Activated B cell treated with CpG ODN at 0.5 μM for 24 hours (primary cell): ENCODE results near the gene CHCHD6. TPM values are rescaled to one million over a fixed set of nuclear protein-coding genes. Genes with fewer than 3 reads are reported as not detected.

ENCODE experiments used
- ATAC-seq: fragments of 200-7000 bp; cut with Tn5 transposase; one replicate; pipeline ENCODE4 v1.10.0; 2021; ENCODE audit warnings: low read depth, mild to moderate bottlenecking, moderate library complexity
- CTCF ChIA-PET: fragments of 350-600 bp; sonication (Branson Sonifier 250); formaldehyde crosslinking; loops from one replicate; lab custom pipeline; 2021; ENCODE audit warnings: antibody characterized with exemption; lab: Charles Lee
- POLR2A ChIA-PET: fragments of 350-600 bp; sonication (Branson Sonifier 250); formaldehyde crosslinking; loops from one replicate; lab custom pipeline; 2021; ENCODE audit warnings: antibody characterized with exemption; lab: Charles Lee
- DNase-seq: peaks from one replicate; pipeline ENCODE4 v3.0.0; 2022
- H3K27ac Mint-ChIP-seq: one replicate; pipeline ENCODE4 v1.8.0; 2020; ENCODE audit warnings: mixed read lengths
- H3K27me3 Mint-ChIP-seq: one replicate; pipeline ENCODE4 v1.8.0; 2021; ENCODE audit warnings: mixed read lengths
- H3K36me3 Mint-ChIP-seq: one replicate; pipeline ENCODE4 v1.8.0; 2021; ENCODE audit warnings: low read depth, mixed read lengths
- H3K4me1 Mint-ChIP-seq: one replicate; pipeline ENCODE4 v1.8.0; 2021; ENCODE audit warnings: mixed read lengths
- H3K4me3 Mint-ChIP-seq: one replicate; pipeline ENCODE4 v1.8.0; 2020; ENCODE audit warnings: mild to moderate bottlenecking, mixed read lengths
- H3K9me3 Mint-ChIP-seq: one replicate; pipeline ENCODE4 v1.8.0; 2020; ENCODE audit warnings: mixed read lengths
- CTCF ChIP-seq: fragments of 200-600 bp; IDR thresholded peaks from one replicate; pipeline ENCODE4 v1.8.0; 2022; ENCODE audit warnings: antibody characterized with exemption, mild to moderate bottlenecking
- intact Hi-C: fragments of 100-400 bp; cut with micrococcal nuclease; formaldehyde crosslinking; loops from one replicate; pipeline ENCODE4 v1.15.1; 2024
- total RNA-seq: library from RNA; stranded (reverse); gene quantifications from 2 replicates; pipeline ENCODE4 v1.2.3, GENCODE V29; 2022

The CHCHD6 gene
- total RNA-seq, 1 donor from 2014 or later = 10.0 TPM

- no peaks in the 10 kb centered on the region for H3K9me3 Mint-ChIP-seq
- H3K4me1 Mint-ChIP-seq = no peaks in the 10 kb centered on the region
- no peak overlapping the region for H3K27ac Mint-ChIP-seq
- no peak overlapping the region for H3K4me3 Mint-ChIP-seq
- no peak for DNase-seq
- intact Hi-C loops = no loop called here
- H3K27me3 Mint-ChIP-seq = no peaks in the 10 kb centered on the region
- POLR2A ChIA-PET = no interaction called here
- peaks cover 9% of the 10 kb centered on the region for H3K36me3 Mint-ChIP-seq
- ATAC-seq = no peak
- no peak for TF ChIP-seq CTCF
- CTCF ChIA-PET = no interaction called here
These were observed 298.4 kb downstream of the CHCHD6 start for GRCh38 chr3:127002195-127003174.

- H3K4me1 Mint-ChIP-seq = no peaks in the 10 kb centered on the region
- H3K4me3 Mint-ChIP-seq = no peak overlapping the region
- H3K27me3 Mint-ChIP-seq = no peaks in the 10 kb centered on the region
- H3K27ac Mint-ChIP-seq = no peak overlapping the region
- intact Hi-C loops = no loop called here
- POLR2A ChIA-PET = no interaction called here
- ATAC-seq (no peak), DNase-seq (no peak)
- H3K36me3 Mint-ChIP-seq = peaks cover 7% of the 10 kb centered on the region
- TF ChIP-seq CTCF = no peak
- CTCF ChIA-PET = no interaction called here
- no peaks in the 10 kb centered on the region for H3K9me3 Mint-ChIP-seq
These were observed 299.1 kb downstream of the CHCHD6 start for GRCh38 chr3:127003175-127003555.

- DNase-seq = no peak
- intact Hi-C loops = no loop called here
- Mint-ChIP-seq H3K27me3 (no peaks in the 10 kb centered on the region), H3K27ac (no peak overlapping the region), H3K9me3 (no peaks in the 10 kb centered on the region), H3K4me3 (no peak overlapping the region), H3K4me1 (no peaks in the 10 kb centered on the region), H3K36me3 (peaks cover 7% of the 10 kb centered on the region)
- ATAC-seq = no peak
- ChIA-PET POLR2A (no interaction called here), CTCF (no interaction called here)
- TF ChIP-seq CTCF = no peak
These were observed 299.7 kb downstream of the CHCHD6 start for GRCh38 chr3:127003601-127004280.

- CTCF ChIA-PET = no interaction called here
These were observed 300.8 kb downstream of the CHCHD6 start for GRCh38 chr3:127004641-127005397.

More at GRCh38 chr3:127004641-127005397, 300.8 kb downstream of the CHCHD6 start:
- H3K36me3 Mint-ChIP-seq = peaks cover 9% of the 10 kb centered on the region
- no peak for TF ChIP-seq CTCF
- POLR2A ChIA-PET = no interaction called here
- H3K4me1 Mint-ChIP-seq = no peaks in the 10 kb centered on the region
- DNase-seq = no peak
- intact Hi-C loops = no loop called here
- H3K9me3 Mint-ChIP-seq = no peaks in the 10 kb centered on the region
- ATAC-seq = no peak
- no peaks in the 10 kb centered on the region for H3K27me3 Mint-ChIP-seq
- H3K27ac Mint-ChIP-seq = no peak overlapping the region
- H3K4me3 Mint-ChIP-seq = no peak overlapping the region
